ENCODE measurements around the gene OR2A2.

GRCh38 chr7:144086730-144087129, 22.7 kb upstream of the OR2A2 start:
- TF ChIP-seq RAD21 (IDR thresholded peaks at IDR 0.05; ENCODE audit: low read length) (no peak), POLR2AphosphoS5 (IDR thresholded peaks at IDR 0.05; ENCODE audit: low read depth, low read length) (no peak), ZBTB33 (IDR thresholded peaks at IDR 0.05; ENCODE audit: borderline replicate concordance, low read depth) (no peak), CHD2 (IDR thresholded peaks at IDR 0.05; ENCODE audit: low read length, partially characterized antibody) (no peak)
- TF ChIP-seq, protein P1, sequence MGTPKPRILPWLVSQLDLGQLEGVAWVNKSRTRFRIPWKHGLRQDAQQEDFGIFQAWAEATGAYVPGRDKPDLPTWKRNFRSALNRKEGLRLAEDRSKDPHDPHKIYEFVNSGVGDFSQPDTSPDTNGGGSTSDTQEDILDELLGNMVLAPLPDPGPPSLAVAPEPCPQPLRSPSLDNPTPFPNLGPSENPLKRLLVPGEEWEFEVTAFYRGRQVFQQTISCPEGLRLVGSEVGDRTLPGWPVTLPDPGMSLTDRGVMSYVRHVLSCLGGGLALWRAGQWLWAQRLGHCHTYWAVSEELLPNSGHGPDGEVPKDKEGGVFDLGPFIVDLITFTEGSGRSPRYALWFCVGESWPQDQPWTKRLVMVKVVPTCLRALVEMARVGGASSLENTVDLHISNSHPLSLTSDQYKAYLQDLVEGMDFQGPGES (IDR thresholded peaks at IDR 0.05; ENCODE audit: low read depth, low read length) = no peak
- TF ChIP-seq, protein P2, sequence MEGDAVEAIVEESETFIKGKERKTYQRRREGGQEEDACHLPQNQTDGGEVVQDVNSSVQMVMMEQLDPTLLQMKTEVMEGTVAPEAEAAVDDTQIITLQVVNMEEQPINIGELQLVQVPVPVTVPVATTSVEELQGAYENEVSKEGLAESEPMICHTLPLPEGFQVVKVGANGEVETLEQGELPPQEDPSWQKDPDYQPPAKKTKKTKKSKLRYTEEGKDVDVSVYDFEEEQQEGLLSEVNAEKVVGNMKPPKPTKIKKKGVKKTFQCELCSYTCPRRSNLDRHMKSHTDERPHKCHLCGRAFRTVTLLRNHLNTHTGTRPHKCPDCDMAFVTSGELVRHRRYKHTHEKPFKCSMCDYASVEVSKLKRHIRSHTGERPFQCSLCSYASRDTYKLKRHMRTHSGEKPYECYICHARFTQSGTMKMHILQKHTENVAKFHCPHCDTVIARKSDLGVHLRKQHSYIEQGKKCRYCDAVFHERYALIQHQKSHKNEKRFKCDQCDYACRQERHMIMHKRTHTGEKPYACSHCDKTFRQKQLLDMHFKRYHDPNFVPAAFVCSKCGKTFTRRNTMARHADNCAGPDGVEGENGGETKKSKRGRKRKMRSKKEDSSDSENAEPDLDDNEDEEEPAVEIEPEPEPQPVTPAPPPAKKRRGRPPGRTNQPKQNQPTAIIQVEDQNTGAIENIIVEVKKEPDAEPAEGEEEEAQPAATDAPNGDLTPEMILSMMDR (IDR thresholded peaks at IDR 0.05) = no peak
